ENCODE results near the gene GTF2H4.

Gene GTF2H4

GRCh38 chr6:30912746-30913520 is 4.9 kb downstream of the GTF2H4 start:
- FAIRE-seq (no peak), DNase-seq (ENCODE audit: insufficient read length, low spot score) (no peak)
- TF ChIP-seq CTCF (IDR thresholded peaks at IDR 0.05; ENCODE audit: insufficient read depth, missing control alignments), result no peak

GRCh38 chr6:30913721-30914075 is 5.7 kb downstream of the GTF2H4 start:
- no peak for DNase-seq (ENCODE audit: insufficient read length, low spot score)
- FAIRE-seq, result no peak
- no peak for TF ChIP-seq CTCF (IDR thresholded peaks at IDR 0.05; ENCODE audit: insufficient read depth, missing control alignments)

GRCh38 chr6:30914076-30914853 is 6.3 kb downstream of the GTF2H4 start, which contains the start of gene VARS2:
Gene VARS2 (plus strand): TSS chr6:30914238. CDS start chr6:30914837, 599 bp downstream.
- TF ChIP-seq CTCF (IDR thresholded peaks at IDR 0.05; ENCODE audit: insufficient read depth, missing control alignments), result peak; percentile 28
- DNase-seq (ENCODE audit: insufficient read length, low spot score) (peak; percentile 100), FAIRE-seq (no peak)

GRCh38 chr6:30914854-30915590 is 7.0 kb downstream of the GTF2H4 start:
- TF ChIP-seq CTCF (IDR thresholded peaks at IDR 0.05; ENCODE audit: insufficient read depth, missing control alignments), result no peak
- DNase-seq (ENCODE audit: insufficient read length, low spot score) (no peak), FAIRE-seq (no peak)

- DNase-seq (ENCODE audit: insufficient read length, low spot score), result peak; percentile 68
- peak; percentile 71 for TF ChIP-seq CTCF (IDR thresholded peaks at IDR 0.05; ENCODE audit: insufficient read depth, missing control alignments)
- no peak for FAIRE-seq
Measured at GRCh38 chr6:30915591-30915946, 7.6 kb downstream of the GTF2H4 start.

GRCh38 chr6:30917041-30917440 is 9.0 kb downstream of the GTF2H4 start:
- DNase-seq (ENCODE audit: insufficient read length, low spot score), result no peak
- FAIRE-seq, result no peak
- TF ChIP-seq CTCF (IDR thresholded peaks at IDR 0.05; ENCODE audit: insufficient read depth, missing control alignments), result no peak

Measured in D721Med (cell line).